LNCaP clone FGC (cell line): ENCODE results near the gene BLM.
"Not testable (repeated sequence)": the region's sequence is repeated elsewhere in the genome, so short reads cannot be mapped to it uniquely, and the experiment has no call there.

Experiments used
- DNase-seq: peaks from one replicate; pipeline ENCODE4 v3.0.0-alpha.2; 2011; ENCODE audit warnings: low read depth
- H3K4me3 ChIP-seq: 2 replicates; pipeline ENCODE4 v1.5.1; 2011; ENCODE audit warnings: mild to moderate bottlenecking, low read depth, low read length, control low read depth
- CTCF ChIP-seq: IDR thresholded peaks from 2 replicates; pipeline ENCODE4 v1.5.1; 2012; ENCODE audit warnings: mild to moderate bottlenecking; ENCODE audit not compliant: control insufficient read depth, insufficient read depth; ENCODE audit errors: extremely low read depth

The BLM gene

GRCh38 chr15:90735923-90736322, 18.8 kb downstream of the BLM start:
- H3K4me3 ChIP-seq, result no peak overlapping the region
- no peak for DNase-seq
- TF ChIP-seq CTCF, result no peak

GRCh38 chr15:90740545-90740944, 23.4 kb downstream of the BLM start:
- not testable (repeated sequence) for DNase-seq, H3K4me3 ChIP-seq

GRCh38 chr15:90742087-90742486, 24.9 kb downstream of the BLM start:
- no peak overlapping the region for H3K4me3 ChIP-seq
- no peak for TF ChIP-seq CTCF
- no peak for DNase-seq

- DNase-seq, result no peak
- no peak for TF ChIP-seq CTCF
- no peak overlapping the region for H3K4me3 ChIP-seq
These were observed 26.3 kb downstream of the BLM start for GRCh38 chr15:90743407-90743806.

- no peak for DNase-seq
- no peak for TF ChIP-seq CTCF
- no peak overlapping the region for H3K4me3 ChIP-seq
These were observed 27.7 kb downstream of the BLM start for GRCh38 chr15:90744759-90745402.

- DNase-seq, result no peak
- no peak for TF ChIP-seq CTCF
- H3K4me3 ChIP-seq, result no peak overlapping the region
These were observed 32.6 kb downstream of the BLM start for GRCh38 chr15:90749754-90750153.

GRCh38 chr15:90750186-90750585, 33.0 kb downstream of the BLM start:
- no peak for TF ChIP-seq CTCF
- H3K4me3 ChIP-seq, result no peak overlapping the region
- no peak for DNase-seq
